Measurements from ENCODE around the gene PCDHGB4.
"Not testable (repeated sequence)": the region's sequence is repeated elsewhere in the genome, so short reads cannot be mapped to it uniquely, and the experiment has no call there.

Gene PCDHGB4

DNA sequence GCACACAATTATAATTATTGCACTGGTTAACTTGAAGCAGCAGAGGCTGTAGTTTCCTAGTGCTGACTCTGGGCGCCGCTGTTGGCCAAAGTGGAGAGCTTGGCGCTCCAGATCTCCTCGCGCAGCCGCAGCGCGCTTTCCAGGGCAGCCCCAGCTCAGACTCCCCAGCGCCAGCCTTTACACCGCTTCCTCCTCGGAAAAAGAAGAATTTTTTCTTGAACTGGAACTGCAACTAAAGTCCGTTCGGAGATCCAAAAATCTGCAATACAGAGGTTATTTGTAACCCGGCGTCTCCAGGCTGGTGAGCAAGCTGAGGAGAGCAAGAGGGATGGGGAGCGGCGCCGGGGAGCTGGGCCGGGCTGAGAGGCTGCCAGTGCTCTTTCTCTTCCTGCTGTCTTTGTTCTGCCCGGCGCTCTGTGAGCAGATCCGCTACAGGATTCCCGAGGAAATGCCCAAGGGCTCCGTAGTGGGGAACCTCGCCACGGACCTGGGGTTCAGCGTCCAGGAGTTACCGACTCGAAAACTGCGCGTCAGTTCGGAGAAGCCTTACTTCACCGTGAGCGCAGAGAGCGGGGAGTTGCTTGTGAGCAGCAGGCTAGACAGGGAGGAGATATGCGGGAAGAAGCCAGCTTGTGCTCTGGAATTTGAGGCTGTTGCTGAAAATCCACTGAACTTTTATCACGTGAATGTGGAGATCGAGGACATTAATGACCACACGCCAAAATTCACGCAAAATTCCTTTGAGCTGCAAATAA, at the start of gene PCDHGB4:
Gene PCDHGB4, plus strand, starts transcription at position 142 of the 755 bp plus-strand sequence. Its CDS starts 187 bp downstream, at position 329.
- not testable (repeated sequence) for DNase-seq (ENCODE audit: low read depth)

DNA sequence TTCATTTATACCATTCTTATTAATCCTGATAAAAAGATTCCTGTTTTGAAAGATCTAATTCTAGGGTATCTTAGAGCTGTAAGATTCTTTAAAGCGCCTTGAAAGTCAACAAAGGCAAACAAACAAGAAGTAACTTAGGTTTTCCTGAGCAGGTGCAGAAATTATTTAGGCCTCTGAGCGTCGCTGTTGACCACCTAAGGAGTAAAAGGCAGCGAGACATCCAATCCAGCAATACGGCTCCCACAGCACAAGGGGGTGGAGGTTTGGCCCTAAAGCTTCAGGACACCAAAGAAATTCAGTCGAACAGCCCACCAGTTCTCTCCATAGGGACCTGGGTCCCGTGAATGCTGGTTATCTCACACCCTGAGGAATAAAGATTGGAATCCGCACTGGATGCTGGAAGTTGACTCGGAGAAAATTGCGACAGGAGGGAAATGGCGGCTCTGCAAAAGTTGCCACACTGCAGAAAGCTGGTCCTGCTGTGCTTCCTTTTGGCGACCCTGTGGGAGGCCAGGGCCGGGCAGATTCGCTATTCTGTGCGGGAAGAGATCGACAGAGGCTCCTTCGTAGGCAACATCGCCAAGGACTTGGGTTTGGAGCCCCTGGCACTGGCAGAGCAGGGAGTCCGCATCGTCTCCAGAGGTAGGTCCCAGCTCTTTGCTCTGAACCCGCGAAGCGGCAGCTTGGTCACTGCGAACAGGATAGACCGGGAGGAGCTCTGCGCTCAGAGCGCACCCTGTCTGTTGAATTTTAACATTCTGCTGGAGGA, 48.8 kb upstream of the PCDHGB4 start, which contains the start of gene PCDHGA2:
Gene PCDHGA2, plus strand, starts transcription at position 223 of the 769 bp plus-strand sequence.
- DNase-seq (ENCODE audit: low read depth): no peak

DNA sequence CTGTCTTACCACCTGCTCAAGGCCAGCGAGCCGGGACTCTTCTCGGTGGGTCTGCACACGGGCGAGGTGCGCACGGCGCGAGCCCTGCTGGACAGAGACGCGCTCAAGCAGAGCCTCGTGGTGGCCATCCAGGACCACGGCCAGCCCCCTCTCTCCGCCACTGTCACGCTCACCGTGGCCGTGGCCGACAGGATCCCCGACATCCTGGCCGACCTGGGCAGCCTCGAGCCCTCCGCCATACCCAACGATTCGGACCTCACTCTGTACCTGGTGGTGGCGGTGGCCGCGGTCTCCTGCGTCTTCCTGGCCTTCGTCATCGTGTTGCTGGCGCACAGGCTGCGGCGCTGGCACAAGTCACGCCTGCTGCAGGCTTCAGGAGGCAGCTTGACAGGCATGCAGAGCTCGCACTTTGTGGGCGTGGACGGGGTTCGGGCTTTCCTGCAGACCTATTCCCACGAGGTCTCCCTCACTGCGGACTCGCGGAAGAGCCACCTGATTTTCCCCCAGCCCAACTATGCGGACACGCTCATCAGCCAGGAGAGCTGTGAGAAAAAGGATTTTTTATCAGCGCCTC, 46.6 kb upstream of the PCDHGB4 start:
- DNase-seq (ENCODE audit: low read depth): not testable (repeated sequence)

DNA sequence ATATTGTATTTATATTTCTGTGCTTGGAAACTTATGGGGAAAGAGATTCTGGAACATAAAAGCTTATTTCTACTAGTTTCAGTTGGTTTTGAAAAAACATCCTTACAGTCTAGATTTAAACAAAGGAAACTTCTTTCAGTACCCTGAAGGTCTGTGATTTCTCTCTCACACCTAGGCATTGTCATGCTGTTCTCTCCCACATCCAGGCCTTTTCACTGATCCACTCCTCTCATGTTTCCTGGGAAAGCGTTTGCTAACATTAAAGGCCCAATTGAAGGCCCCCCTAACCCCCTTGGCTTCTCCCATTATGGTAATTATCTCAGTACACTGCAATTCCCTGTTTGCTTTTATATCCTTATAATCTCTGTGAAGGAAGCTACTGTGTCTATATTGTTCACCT, 44.7 kb upstream of the PCDHGB4 start:
- DNase-seq (ENCODE audit: low read depth): no peak

DNA sequence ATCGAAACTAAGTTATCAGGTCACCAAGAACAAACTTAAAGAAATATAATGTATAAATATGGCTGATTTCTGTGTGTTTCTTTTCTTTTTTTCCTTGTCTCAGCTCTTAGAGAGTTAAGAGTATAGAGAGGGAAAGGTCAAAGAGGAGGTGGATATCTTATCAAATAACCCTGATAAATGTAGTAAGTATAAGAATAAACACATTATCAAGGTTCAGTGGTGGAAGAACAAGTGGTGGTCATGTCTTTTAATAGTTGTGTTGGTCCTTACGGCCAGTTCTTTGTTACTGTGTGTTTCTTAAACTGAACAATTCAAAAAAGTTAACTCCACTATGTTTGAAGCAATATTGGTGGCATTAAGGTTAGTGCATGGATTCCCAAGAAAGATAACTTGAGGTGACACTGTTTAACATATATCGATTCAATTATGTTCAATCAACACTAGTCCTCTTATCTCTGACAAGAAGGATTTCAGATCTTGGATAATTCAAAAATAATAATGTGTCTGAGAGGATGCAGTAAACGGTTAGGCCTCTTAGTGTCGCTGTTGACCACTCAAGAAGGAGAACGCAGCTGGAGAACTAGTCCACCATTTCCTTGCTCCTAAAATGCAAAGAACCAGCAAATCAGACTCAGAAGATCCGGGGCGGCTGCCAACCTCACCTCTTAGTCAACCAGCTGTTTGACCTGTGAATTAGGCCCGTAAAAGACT, 44.1 kb upstream of the PCDHGB4 start, which contains the start of gene PCDHGA3:
Gene PCDHGA3, plus strand, starts transcription at position 588 of the 711 bp plus-strand sequence. CDS start 205 bp downstream, outside the sequence.
- DNase-seq (ENCODE audit: low read depth): no peak

DNA sequence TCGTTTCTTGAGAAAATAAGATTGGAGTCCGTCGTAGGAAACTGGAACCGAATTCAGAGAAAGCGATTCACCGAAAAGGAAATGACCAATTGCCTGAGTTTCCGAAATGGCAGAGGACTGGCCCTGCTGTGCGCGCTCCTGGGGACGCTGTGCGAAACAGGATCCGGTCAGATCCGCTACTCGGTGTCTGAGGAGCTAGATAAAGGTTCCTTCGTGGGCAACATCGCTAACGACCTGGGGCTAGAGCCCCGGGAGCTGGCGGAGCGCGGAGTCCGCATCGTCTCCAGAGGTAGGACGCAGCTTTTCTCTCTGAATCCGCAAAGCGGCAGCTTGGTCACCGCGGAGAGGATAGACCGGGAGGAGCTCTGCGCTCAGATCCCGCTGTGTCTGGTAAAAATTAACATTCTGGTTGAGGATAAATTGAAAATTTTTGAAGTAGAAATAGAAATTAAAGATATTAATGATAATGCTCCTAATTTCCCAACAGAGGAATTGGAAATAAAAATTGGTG, 43.5 kb upstream of the PCDHGB4 start:
- DNase-seq (ENCODE audit: low read depth): no peak

DNA sequence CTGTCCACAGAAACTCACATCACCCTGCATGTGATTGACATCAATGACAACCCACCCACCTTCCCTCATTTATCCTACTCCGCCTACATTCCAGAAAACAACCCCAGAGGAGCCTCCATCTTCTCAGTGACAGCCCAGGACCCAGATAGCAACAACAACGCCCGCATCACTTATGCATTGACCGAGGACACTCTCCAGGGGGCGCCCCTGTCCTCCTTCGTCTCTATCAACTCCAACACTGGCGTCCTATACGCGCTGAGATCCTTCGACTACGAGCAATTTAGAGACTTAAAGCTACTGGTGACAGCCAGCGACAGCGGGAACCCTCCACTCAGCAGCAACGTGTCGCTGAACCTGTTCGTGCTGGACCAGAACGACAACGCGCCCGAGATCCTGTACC, 42.2 kb upstream of the PCDHGB4 start:
- no peak for DNase-seq (ENCODE audit: low read depth)

DNA sequence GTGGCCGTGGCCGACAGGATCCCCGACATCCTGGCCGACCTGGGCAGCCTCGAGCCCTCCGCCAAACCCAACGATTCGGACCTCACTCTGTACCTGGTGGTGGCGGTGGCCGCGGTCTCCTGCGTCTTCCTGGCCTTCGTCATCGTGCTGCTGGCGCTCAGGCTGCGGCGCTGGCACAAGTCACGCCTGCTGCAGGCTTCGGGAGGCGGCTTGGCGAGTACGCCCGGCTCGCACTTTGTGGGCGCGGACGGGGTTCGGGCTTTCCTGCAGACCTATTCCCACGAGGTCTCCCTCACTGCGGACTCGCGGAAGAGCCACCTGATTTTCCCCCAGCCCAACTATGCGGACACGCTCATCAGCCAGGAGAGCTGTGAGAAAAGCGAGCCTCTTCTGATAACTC, 41.5 kb upstream of the PCDHGB4 start:
- DNase-seq (ENCODE audit: low read depth): not testable (repeated sequence)

DNA sequence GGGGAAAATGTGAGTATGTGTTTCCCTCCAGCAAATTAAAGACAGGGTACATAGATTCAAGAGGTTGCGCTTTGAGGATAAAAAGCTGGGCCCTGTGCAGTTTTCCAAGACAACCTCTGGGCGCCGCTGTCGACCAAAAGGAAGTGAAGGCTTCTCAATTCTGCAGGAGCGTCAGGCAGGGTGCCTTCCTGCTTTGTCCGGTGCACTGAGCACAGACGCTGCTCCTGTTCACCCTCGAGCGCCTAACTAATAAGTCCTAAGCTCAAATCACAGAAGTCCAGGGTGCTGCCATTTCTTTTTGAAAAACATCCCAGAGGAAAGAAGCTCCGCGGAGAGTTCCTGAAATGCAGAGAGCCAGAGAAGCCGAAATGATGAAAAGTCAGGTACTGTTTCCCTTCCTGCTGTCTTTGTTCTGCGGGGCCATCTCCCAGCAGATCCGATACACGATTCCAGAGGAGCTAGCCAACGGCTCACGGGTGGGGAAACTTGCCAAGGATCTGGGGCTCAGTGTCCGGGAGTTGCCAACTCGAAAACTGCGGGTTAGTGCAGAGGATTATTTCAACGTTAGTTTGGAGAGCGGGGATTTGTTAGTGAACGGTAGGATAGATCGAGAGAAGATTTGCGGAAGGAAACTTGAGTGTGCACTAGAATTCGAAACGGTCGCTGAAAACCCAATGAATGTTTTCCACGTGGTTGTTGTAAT, 37.4 kb upstream of the PCDHGB4 start, which contains the start of gene PCDHGB1:
Gene PCDHGB1, plus strand, starts transcription at position 183 of the 703 bp plus-strand sequence. Its CDS starts 162 bp downstream, at position 345.
- DNase-seq (ENCODE audit: low read depth): no peak

DNA sequence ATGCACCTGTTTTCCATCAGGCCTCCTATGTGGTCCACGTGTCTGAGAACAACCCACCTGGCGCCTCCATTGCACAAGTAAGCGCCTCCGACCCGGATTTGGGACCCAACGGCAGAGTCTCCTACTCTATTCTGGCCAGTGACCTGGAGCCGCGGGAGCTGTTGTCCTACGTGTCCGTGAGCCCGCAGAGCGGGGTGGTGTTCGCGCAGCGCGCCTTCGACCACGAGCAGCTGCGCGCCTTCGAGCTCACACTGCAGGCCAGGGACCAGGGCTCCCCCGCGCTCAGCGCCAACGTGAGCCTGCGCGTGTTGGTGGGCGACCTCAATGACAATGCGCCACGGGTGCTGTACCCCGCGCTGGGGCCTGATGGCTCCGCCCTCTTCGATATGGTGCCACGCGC, 35.9 kb upstream of the PCDHGB4 start:
- no peak for DNase-seq (ENCODE audit: low read depth)

DNA sequence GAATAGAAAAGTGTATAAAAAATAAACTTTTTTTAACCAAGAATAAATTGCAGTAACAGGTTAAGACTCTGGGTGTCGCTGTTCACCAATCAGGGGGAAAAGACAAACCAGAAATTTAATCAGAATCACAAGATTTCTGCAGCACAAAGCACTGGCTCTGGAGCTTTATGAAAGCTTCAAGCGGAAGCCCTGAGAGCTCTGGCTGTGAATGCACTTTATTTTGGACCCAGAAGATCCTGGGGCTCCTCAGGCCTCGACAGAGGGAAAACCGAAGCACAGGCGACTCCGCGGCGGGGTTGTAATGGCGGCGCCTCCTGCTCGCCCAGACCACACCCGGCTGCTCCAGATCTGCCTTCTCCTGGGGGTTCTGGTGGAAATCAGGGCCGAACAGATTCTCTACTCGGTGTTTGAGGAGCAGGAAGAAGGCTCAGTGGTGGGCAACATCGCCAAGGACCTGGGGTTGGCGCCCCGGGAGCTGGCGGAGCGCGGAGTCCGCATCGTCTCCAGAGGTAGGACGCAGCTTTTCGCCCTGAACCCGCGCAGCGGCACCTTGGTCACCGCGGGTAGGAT, 32.5 kb upstream of the PCDHGB4 start, which contains the start of gene PCDHGA4:
Gene PCDHGA4, plus strand, starts transcription at position 122 of the 570 bp plus-strand sequence. Its CDS starts 87 bp downstream, at position 209.
- no peak for DNase-seq (ENCODE audit: low read depth)

DNA sequence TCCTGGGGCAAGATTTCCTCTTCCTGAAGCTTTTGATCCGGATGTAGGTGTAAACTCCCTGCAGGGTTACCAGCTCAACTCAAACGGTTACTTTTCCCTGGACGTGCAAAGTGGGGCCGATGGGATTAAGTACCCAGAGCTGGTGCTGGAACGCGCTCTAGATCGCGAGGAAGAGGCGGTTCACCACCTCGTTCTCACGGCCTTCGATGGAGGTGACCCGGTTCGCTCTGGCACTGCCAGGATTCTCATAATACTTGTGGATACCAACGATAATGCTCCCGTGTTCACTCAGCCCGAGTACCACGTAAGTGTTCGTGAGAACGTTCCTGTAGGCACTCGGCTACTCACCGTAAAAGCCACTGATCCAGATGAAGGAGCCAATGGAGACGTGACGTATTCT, 31.9 kb upstream of the PCDHGB4 start:
- no peak for DNase-seq (ENCODE audit: low read depth)

DNA sequence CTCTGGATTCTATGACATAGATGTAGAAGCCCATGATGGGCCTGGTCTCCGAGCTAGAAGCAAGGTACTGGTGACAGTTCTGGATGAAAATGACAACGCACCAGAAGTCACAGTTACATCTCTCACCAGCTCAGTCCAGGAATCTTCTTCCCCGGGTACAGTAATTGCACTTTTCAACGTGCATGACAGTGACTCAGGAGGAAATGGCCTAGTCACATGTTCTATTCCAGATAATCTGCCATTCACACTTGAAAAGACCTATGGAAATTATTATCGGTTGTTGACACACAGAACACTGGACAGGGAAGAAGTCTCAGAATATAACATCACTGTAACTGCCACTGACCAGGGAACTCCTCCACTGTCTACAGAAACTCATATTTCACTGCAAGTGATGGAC, 31.4 kb upstream of the PCDHGB4 start:
- DNase-seq (ENCODE audit: low read depth): no peak

DNA sequence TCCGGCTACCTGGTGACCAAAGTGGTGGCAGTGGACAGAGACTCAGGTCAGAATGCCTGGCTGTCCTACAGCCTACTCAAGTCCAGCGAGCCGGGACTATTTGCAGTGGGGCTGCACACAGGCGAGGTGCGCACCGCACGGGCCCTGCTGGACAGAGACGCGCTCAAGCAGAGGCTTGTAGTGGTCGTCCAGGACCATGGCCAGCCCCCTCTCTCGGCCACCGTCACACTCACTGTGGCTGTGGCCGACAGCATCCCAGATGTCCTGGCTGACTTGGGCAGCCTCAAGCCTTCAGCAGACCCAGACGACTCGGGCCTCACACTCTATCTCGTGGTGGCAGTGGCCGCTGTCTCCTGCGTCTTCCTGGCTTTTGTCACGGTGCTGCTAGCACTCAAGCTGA, 30.5 kb upstream of the PCDHGB4 start:
- DNase-seq (ENCODE audit: low read depth): no peak

DNA sequence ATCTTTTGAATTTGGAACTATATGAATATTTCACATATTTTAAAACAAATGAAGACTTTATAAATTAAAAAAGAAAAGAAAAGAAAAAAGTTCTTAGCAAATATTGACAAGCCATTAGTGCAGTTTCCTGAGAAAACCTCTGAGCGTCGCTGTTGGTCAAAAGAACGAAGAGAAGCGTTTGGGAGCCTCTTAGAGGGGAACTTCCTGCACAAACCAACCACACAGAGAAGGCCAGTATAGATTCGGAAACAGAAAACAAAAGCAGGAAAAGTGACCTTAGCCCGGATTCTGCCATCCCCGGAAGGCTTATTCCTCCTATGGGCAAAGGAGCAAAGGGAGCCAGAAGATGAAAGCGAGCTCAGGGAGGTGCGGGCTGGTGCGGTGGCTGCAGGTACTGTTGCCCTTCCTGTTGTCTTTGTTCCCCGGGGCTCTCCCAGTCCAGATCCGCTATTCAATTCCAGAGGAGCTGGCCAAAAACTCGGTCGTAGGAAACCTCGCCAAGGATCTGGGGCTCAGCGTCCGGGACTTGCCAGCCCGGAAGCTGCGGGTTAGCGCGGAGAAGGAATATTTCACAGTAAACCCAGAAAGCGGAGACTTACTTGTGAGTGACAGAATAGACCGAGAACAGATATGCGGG, 27.6 kb upstream of the PCDHGB4 start, which contains the start of gene PCDHGB2:
Gene PCDHGB2, plus strand, starts transcription at position 205 of the 637 bp plus-strand sequence. Its CDS starts 142 bp downstream, at position 347.
- DNase-seq (ENCODE audit: low read depth): no peak

DNA sequence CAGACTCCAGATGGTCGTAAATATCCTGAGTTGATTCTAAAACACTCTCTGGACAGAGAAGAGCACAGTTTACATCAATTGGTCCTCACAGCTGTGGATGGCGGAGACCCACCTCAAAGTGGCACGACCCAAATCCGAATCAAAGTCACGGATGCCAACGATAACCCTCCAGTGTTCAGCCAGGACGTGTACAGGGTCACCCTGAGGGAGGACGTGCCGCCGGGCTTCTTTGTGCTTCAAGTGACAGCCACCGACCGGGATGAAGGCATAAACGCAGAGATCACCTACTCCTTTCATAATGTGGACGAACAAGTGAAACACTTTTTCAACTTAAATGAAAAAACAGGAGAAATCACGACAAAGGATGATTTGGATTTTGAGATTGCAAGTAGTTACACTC, 26.8 kb upstream of the PCDHGB4 start:
- no peak for DNase-seq (ENCODE audit: low read depth)

DNA sequence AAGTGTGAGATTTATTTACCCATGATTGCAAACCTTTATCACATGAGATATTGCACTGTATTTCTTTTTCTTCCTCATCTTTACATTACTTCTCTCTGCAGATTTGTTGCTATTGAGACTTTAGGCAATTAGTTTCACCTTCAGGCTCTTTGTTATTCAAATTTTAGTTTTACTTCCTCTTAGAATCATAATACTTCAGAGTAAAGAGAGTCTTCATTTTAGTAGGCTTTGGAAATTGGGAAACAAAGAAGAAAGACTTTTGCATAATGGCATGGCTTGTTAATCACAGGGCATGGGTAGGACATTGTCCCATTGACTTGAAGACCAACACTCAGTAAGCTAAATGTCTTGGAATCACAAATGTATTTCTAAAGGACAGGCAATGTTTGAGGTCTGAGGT, 24.8 kb upstream of the PCDHGB4 start:
- no peak for DNase-seq (ENCODE audit: low read depth)

DNA sequence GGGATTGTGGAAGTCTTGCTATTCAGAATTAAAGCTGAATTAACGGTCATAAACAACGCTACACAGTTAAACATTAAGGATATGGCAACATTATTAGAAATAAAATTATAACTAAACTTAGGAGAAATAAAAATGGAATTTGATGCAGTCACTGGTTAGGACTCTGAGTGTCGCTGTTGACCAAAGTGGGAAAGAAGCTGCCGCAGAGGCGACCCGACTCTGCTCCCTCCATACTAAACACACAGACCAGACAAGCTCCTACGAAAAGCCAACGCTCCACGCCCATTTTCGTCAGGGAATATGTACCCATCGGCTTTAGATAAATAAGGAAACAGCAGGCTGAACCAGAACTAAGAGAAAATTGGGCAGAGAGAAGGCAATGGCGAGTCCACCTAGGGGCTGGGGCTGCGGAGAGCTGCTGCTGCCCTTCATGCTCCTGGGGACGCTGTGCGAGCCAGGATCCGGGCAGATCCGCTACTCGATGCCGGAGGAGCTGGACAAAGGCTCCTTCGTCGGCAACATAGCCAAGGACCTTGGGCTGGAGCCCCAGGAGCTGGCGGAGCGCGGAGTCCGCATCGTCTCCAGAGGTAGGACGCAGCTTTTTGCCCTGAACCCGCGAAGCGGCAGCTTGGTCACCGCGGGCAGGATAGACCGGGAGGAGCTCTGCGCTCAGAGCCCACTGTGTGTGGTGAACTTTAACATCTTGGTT, 23.4 kb upstream of the PCDHGB4 start, which contains the start of gene PCDHGA5:
Gene PCDHGA5, plus strand, starts transcription at position 211 of the 709 bp plus-strand sequence. Its CDS starts 169 bp downstream, at position 380.
- DNase-seq (ENCODE audit: low read depth): no peak
